Activated naive CD8-positive, alpha-beta T cell treated with anti-CD3 and anti-CD28 coated beads for 36 hours (primary cell): ENCODE data around the gene KCNQ2. TPM values are rescaled to one million over a fixed set of nuclear protein-coding genes. Genes with fewer than 3 reads are reported as not detected.

Experiments used
- DNase-seq: peaks from one replicate; pipeline ENCODE4 v3.0.0; 2021
- H3K27ac Mint-ChIP-seq: one replicate; pipeline ENCODE4 v1.8.0; 2022; ENCODE audit warnings: mild to moderate bottlenecking, moderate library complexity, mixed read lengths
- H3K27me3 Mint-ChIP-seq: one replicate; pipeline ENCODE4 v1.8.0; 2022; ENCODE audit warnings: mild to moderate bottlenecking, mixed read lengths
- H3K36me3 Mint-ChIP-seq: one replicate; pipeline ENCODE4 v1.8.0; 2021; ENCODE audit warnings: mild to moderate bottlenecking, mixed read lengths
- H3K4me1 Mint-ChIP-seq: one replicate; pipeline ENCODE4 v1.8.0; 2021; ENCODE audit warnings: mixed read lengths
- H3K4me3 Mint-ChIP-seq: one replicate; pipeline ENCODE4 v1.8.0; 2022; ENCODE audit warnings: mild to moderate bottlenecking, moderate library complexity, mixed read lengths
- H3K9me3 Mint-ChIP-seq: one replicate; pipeline ENCODE4 v1.8.0; 2022; ENCODE audit warnings: mixed read lengths
- total RNA-seq, 2 experiments: library from RNA; stranded (reverse); gene quantifications; one replicate each; pipeline ENCODE4 v1.2.3, GENCODE V29; 2021

The KCNQ2 gene
- total RNA-seq, 2 experiments from 2014 or later: 0.19 TPM; not detected in 1

DNA sequence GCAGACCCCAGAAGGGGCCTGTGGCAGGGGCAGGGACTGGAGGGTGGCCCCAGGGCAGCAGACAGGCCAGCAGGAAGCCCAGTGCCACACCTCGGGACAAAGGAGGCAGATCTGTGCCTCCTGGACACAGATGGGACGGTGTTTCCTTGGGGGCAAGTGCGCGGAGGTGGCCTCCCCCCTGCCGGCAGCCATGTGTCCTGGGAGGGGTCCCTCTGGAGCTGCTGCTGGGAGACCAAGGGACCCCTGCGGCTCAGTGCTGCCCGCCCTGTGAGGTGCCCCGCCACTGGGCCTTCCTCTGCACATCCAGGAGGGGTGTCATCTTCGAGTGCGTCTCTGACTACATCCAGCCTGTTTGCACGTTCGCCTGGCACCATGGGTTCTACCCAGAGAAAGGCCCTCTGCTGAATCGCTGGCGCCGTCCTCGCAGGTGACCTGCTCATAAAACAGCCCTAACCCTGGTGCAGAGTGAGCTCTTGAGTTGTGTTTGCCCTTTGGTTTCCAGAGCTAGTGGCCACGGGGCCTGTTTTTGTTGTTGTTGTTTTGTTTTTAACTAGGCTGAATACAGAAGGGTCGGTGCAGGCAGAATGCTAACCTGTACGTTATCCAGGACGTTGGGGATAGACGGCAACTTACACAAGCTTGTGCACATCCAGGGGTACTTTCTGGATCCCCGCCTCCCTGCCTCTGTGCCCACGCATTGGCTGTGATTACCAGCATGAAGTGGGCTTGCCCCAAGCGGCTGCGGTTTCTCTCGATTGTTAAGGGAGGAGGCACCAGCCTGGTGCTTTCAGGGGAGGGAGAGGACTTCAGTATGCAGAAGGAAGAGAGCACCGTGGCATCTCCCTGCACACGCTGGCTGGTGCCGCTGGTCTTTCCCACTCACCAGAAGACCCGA, 1.3 kb upstream of the KCNQ2 start:
- no peak for DNase-seq
- peaks cover 73% of the 10 kb centered on the region for H3K27me3 Mint-ChIP-seq
- H3K4me1 Mint-ChIP-seq: peaks cover 4% of the 10 kb centered on the region
- no peak overlapping the region for H3K27ac Mint-ChIP-seq
- no peak overlapping the region for H3K4me3 Mint-ChIP-seq
- no peaks in the 10 kb centered on the region for H3K9me3 Mint-ChIP-seq
- H3K36me3 Mint-ChIP-seq: no peaks in the 10 kb centered on the region

DNA sequence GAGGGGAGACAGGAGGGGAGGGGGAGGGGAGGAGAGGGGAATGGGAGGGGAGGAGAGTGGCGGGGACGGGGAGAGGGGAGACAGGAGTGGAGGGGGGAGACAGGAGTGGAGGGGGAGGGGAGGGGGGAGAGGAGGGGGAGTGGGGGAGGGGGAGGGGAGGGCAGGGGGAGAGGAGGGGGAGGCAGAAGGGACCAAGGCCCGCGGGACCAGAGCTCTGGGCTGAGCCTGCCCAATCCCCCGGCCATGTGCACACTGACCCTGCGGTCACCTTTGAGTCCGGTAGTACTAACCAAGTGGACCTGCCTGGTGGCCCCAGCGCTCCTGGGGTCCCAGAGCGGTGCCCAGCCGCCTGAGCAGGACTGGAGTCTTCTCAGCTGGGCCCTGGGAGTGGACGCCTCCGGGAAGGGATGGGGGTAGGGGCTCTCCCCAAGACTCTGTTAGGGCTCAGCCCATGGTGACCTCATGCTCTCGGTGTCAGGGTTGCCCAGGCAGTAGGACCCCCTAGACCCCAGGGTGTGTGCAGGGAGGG, 471 bp upstream of the KCNQ2 start:
- Mint-ChIP-seq H3K36me3 (no peaks in the 10 kb centered on the region), H3K27ac (no peak overlapping the region), H3K4me3 (no peak overlapping the region), H3K27me3 (peaks cover 65% of the 10 kb centered on the region), H3K4me1 (peaks cover 4% of the 10 kb centered on the region), H3K9me3 (no peaks in the 10 kb centered on the region)
- no peak for DNase-seq

DNA sequence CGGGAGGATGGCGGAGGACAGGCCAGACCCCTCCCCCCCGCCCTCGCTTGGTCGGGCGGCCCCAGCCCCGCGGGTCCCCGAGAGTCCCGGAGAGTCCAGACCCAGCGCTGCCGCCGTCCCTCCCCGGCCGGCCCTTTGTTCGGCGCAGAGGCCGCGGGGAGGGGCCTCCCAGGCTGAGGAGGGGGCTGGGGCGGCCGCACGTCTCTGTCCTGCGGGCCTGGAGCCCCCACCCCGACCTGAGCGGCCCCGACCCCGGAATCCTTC, 806 bp downstream of the KCNQ2 start:
- H3K4me3 Mint-ChIP-seq: no peak overlapping the region
- DNase-seq: no peak
- H3K27ac Mint-ChIP-seq: no peak overlapping the region
- no peaks in the 10 kb centered on the region for H3K36me3 Mint-ChIP-seq
- peaks cover 4% of the 10 kb centered on the region for H3K4me1 Mint-ChIP-seq
- H3K27me3 Mint-ChIP-seq: peaks cover 59% of the 10 kb centered on the region
- no peaks in the 10 kb centered on the region for H3K9me3 Mint-ChIP-seq

DNA sequence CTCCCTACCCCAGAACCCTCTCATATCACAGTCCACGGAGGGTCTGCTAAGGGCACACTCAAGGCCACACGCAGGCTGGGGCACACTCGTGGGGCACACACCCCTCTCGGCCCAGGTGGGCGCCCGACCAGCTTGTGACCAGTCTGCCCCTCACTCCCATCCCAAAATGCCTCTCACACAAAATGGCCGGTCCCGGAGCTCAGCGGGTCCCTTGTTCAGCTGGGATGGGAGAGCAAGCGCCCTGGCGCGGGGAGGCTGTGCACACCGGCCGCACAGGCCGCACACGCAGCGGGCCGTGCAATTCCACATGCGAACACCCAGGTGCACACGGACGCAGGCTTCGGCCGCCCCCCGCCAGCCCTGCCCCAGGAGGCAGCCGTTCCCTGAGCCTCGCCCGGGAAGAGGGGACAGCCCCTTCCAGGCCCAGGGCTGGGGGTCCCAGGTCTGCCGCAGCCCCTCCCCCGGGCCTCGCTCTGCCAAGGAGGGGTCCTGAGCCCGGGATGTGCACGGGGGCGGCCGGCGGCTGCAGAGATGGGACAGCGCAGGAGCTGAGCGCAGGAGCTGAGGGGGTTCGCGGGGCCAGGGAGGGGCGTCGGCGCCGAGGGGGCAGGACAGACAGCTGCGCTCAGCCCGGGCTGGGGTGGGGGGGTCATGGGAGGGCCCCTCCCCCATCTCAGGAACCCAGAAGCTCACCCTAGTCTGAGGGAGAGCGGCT, 1.3 kb downstream of the KCNQ2 start:
- no peak for DNase-seq
- Mint-ChIP-seq H3K36me3 (no peaks in the 10 kb centered on the region), H3K4me3 (no peak overlapping the region), H3K4me1 (peaks cover 4% of the 10 kb centered on the region), H3K9me3 (no peaks in the 10 kb centered on the region), H3K27ac (no peak overlapping the region), H3K27me3 (peaks cover 55% of the 10 kb centered on the region)

DNA sequence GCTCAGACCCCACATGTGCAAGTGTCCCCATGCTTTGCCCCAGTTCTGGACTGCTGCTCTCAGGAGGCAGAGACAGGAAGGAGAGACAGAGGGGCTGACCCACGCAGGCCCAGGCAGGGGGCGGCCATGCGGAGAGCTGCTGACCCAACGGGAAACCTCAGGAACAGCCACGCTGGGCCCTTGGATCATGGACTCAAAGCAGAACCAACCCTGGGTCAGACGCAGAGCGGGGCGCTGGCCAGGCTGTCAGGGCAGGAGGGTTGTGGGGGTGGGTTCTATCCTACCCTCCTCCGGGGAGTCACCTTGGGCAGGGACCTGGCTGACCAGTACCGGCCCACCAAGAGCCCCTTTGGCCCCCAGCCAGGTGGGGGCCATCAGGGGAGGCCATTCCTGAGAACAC, 2.0 kb downstream of the KCNQ2 start:
- no peak for DNase-seq
- H3K27me3 Mint-ChIP-seq: peaks cover 50% of the 10 kb centered on the region
- H3K36me3 Mint-ChIP-seq: no peaks in the 10 kb centered on the region
- H3K4me3 Mint-ChIP-seq: no peak overlapping the region
- no peaks in the 10 kb centered on the region for H3K9me3 Mint-ChIP-seq
- H3K27ac Mint-ChIP-seq: no peak overlapping the region
- peaks cover 4% of the 10 kb centered on the region for H3K4me1 Mint-ChIP-seq

DNA sequence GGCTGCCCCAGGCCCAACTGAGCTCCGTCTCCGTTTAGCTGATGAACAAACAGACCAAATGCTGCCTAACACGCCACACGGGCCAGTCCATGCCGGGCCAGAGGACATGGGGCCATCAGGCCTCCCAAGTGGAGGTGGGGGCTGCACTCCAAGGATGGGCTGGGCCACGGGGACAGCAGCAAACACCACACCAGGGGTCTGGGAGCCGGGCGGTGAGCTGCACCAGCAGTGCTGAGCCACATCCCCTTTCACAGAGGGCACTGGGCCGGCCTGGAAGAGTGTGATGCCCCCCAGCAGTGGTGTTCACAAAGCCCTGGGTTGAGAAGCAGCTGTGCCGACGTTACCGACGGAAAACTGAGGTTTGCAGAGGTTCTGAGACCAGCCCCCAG, 2.7 kb downstream of the KCNQ2 start:
- Mint-ChIP-seq H3K27me3 (peaks cover 49% of the 10 kb centered on the region), H3K9me3 (no peaks in the 10 kb centered on the region), H3K4me3 (no peak overlapping the region), H3K27ac (no peak overlapping the region), H3K4me1 (peaks cover 4% of the 10 kb centered on the region), H3K36me3 (no peaks in the 10 kb centered on the region)
- DNase-seq: no peak

DNA sequence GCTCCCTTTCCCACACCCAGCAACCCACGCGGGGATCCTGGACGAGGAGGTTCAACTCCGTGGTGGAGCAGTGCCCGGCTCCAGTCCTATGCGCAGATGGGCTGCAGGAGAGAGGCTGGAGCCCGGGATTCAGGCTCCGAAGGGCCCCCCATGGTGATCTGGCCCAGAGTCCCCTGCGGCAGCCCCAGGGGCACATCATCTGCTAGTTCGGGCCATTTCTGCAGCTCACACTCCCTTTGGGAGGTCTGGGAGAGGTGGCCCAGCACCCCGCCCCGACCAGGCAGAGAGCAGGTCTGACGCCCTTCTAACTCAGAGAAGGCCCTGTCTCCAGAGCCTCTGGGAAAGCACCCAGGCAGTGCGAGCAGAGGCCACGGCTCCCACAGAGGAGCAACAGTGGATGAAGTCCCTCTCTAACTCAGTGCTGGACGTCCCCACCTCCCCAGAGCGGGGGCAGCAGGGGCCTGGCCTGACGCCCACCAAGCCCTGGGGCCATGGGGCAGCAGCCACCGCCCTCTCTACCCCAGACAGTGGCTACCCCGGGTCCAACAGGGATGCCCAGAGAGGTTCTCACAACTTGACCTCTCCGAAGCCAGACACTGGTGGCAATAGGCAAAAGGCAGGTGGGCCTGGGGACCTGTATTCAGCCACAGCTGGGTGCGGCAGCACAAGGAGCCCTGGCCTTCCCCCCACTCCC, 3.3 kb downstream of the KCNQ2 start:
- Mint-ChIP-seq H3K4me3 (no peak overlapping the region), H3K27me3 (peaks cover 47% of the 10 kb centered on the region), H3K4me1 (peaks cover 4% of the 10 kb centered on the region), H3K27ac (no peak overlapping the region), H3K9me3 (no peaks in the 10 kb centered on the region), H3K36me3 (no peaks in the 10 kb centered on the region)
- DNase-seq: no peak

DNA sequence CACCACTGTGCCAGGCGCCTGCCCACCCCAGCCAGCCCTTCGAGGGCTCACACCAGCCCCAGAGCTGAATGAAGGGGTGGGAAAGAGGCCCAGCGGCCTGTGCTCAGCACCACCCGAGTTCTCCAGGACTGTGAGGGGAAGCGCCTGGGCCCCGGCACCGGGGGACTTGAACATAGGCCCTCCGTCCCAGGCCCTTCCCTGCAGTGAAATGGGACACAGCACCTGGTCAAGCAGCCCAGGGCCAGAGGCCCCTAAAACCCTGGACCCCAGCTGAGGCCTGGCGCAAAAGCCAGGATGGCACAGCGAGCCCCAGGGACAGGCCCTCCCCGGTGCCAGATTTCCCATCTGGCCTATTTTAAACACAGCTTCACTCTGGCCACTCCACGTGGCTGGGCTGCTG, 4.0 kb downstream of the KCNQ2 start:
- Mint-ChIP-seq H3K27me3 (peaks cover 45% of the 10 kb centered on the region), H3K9me3 (no peaks in the 10 kb centered on the region), H3K36me3 (no peaks in the 10 kb centered on the region), H3K4me3 (no peak overlapping the region), H3K4me1 (peaks cover 1% of the 10 kb centered on the region), H3K27ac (no peak overlapping the region)
- DNase-seq: no peak

DNA sequence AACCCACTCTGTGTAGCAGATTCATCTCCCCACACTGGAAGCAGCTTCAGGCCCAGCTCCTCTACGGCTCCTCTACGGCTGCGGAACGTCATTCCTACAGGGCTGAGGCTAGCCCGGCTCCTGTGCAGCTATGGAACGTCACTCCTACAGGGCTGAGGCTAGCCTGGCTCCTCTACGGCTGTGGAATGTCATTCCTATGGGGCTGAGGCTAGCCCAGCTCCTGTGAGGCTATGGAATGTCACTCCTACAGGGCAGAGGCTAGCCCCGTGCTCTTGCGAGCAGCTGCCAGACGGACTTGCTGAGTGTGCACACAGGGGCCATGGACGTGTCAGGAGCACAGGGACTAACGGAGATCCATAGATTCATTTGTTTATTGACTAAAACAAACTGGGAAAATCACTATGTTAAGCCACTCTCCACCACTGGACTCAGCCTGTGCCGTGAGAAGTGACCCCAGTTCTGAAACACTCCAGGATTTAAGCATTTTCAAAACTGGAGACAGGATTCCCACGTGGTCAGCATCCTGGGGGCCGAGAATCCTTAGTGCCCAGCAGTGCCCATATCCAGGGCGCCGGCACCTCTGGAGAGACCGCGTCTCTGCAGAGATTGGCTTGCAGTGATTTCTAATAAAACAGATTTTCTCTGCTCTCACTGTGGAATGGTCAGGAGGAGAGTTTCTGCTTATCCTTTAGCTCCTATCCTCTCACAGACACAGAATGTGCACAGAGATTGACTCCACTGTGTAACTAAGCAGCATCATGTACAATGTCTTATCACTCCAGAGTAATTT, 5.0 kb downstream of the KCNQ2 start:
- Mint-ChIP-seq H3K9me3 (no peaks in the 10 kb centered on the region), H3K27ac (no peak overlapping the region), H3K36me3 (no peaks in the 10 kb centered on the region), H3K4me1 (no peaks in the 10 kb centered on the region), H3K27me3 (peaks cover 47% of the 10 kb centered on the region), H3K4me3 (no peak overlapping the region)
- no peak for DNase-seq

DNA sequence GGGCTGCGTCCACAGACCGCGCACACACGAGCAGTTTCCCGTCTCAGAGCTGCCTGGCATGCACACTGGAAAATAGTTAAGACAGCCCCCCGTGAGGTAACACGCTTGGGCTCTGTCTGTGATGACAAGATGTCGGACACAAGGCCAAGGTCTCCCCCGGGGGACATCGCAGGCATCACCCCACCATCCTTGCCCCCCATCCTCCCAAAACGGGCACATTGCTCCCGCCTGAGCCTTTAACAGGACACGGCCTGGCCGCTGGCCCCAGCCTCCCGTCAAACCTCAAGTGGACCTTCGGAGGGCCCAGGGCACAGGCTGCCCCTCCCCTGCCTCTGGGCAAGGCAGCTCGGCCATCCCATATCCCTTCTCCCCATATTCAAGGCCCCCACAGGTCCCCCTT, 5.6 kb downstream of the KCNQ2 start:
- no peaks in the 10 kb centered on the region for H3K36me3 Mint-ChIP-seq

DNA sequence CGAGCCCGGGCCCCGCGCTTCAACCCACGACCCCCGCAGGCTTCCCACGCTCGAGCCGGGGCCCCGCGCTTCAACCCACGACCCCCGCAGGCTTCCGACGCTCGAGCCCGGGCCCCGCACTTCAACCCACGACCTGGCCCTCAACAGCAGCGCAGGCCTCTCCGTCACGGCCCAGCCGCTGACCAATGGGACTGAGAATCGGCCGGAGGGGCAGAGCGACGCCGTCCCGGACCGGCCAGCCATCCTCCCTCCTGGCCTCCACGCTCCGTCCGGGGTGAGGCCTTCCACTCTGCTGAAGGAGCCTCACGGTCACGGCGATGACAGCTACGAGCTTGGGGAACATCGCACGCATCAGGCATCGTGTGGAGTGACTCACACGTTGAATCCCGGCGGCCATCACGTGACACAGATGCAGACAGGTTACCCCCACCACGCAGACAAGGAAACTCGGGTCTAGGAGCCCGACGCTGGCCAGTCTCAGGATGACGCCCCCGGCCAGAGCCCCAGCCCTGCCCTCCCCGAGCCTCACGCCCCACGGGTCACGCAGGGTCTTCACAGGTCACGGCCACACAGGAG, 6.1 kb downstream of the KCNQ2 start:
- Mint-ChIP-seq H3K4me1 (no peaks in the 10 kb centered on the region), H3K27me3 (peaks cover 49% of the 10 kb centered on the region), H3K27ac (no peak overlapping the region), H3K9me3 (no peaks in the 10 kb centered on the region), H3K36me3 (no peaks in the 10 kb centered on the region), H3K4me3 (no peak overlapping the region)
- DNase-seq: no peak

More for the DNA sequence above, 5.6 kb downstream of the KCNQ2 start:
- Mint-ChIP-seq H3K27ac (no peak overlapping the region), H3K4me3 (no peak overlapping the region), H3K27me3 (peaks cover 48% of the 10 kb centered on the region), H3K4me1 (no peaks in the 10 kb centered on the region), H3K9me3 (no peaks in the 10 kb centered on the region)
- DNase-seq: no peak

DNA sequence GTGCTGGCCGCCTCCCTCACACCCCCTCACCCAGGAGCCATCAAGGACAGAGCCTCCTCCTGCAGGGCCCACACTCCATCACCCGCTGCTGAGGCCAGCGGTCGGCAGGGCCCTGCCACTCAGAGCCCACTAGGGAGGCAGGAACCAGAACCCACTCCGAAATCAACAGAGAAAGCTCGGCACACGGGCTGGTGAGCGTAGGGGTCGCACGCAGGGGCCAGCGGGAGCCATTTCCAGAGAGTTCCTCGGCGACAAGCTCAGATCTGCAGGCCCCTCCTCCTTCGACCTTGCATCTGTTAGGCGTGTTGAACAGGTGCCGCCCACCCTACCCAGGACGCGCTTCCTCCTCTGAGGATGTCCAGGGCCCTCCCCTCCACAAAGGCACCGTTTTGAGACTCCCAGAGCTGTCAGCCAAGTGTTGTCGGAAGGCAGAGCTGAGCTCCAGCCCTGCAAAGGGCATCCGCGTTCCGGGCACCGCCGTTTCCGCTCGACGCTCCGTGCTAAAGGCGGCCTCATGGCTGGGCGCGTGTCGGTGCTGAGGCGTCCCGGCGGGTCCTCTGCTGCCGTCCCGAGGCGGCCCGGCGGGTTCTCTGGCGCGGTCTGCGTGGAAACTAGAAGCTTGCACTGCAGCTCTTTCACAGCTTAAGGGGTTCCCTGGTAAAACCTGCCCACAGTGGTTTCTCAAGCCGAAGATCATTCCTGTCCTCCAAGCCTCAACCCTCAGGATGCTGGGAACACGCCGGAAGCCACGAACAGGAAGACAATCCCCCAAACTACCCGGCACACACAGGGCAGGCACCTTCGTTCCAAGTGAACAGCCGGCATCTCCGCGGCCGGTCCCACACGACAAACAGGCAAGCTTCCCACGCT, 6.8 kb downstream of the KCNQ2 start:
- Mint-ChIP-seq H3K9me3 (no peaks in the 10 kb centered on the region), H3K36me3 (no peaks in the 10 kb centered on the region), H3K4me3 (no peak overlapping the region), H3K4me1 (no peaks in the 10 kb centered on the region), H3K27me3 (peaks cover 51% of the 10 kb centered on the region), H3K27ac (no peak overlapping the region)
- DNase-seq: no peak

DNA sequence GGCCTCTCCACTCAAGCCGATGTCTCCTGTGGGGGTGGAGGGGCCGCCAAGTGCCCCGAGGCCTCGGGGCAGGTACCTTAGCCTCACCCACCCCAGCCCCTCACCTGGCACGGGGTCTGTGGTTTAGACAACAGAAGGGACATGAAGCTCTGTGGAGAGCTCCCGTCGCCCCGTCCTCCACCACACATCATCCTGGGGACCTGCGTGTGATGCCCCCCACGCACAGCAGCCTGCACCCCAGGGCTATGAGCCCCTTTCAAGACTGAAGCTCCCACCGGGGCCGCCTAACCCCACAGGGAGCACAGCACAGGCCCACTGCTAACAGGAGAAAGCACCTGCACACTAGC, 8.2 kb downstream of the KCNQ2 start:
- Mint-ChIP-seq H3K4me3 (no peak overlapping the region), H3K4me1 (no peaks in the 10 kb centered on the region), H3K27me3 (peaks cover 43% of the 10 kb centered on the region), H3K36me3 (no peaks in the 10 kb centered on the region), H3K9me3 (no peaks in the 10 kb centered on the region), H3K27ac (no peak overlapping the region)
- DNase-seq: no peak
